H9 (cell line): ENCODE results near the gene OR52E6. TPM values are rescaled to one million over a fixed set of nuclear protein-coding genes. Genes with fewer than 3 reads are reported as not detected.

Experiments
- DNase-seq: peaks from one replicate; pipeline ENCODE4 v3.0.0-alpha.2; 2017
- H2AFZ ChIP-seq: one replicate; pipeline ENCODE4 v1.6.1; 2013; ENCODE audit warnings: mild to moderate bottlenecking, low read length, control low read depth, moderate library complexity
- H2AK5ac ChIP-seq: 2 replicates; pipeline ENCODE4 v1.6.1; 2013; ENCODE audit warnings: low read length, control low read depth, mixed read lengths; ENCODE audit not compliant: insufficient read length
- H2BK120ac ChIP-seq: one replicate; pipeline ENCODE4 v1.6.1; 2013; ENCODE audit warnings: low read depth, mild to moderate bottlenecking, low read length, control low read depth, inconsistent platforms; ENCODE audit not compliant: poor library complexity, severe bottlenecking
- H2BK12ac ChIP-seq: 2 replicates; pipeline ENCODE4 v1.6.1; 2013; ENCODE audit warnings: low read length, control low read depth, mixed read lengths, low read depth; ENCODE audit not compliant: insufficient read length
- H2BK15ac ChIP-seq: 2 replicates; pipeline ENCODE4 v1.6.1; 2013; ENCODE audit warnings: low read depth, low read length, control low read depth
- H2BK20ac ChIP-seq: one replicate; pipeline ENCODE4 v1.6.1; 2013; ENCODE audit warnings: low read depth, mild to moderate bottlenecking, low read length, control low read depth, inconsistent platforms; ENCODE audit not compliant: poor library complexity, severe bottlenecking
- H2BK5ac ChIP-seq: 2 replicates; pipeline ENCODE4 v1.6.1; 2013; ENCODE audit warnings: low read length, control low read depth, mixed read lengths; ENCODE audit not compliant: insufficient read length
- H3K14ac ChIP-seq: 2 replicates; pipeline ENCODE4 v1.6.1; 2013; ENCODE audit warnings: low read length, control low read depth; ENCODE audit not compliant: insufficient read depth
- H3K18ac ChIP-seq: 2 replicates; pipeline ENCODE4 v1.6.1; 2013; ENCODE audit warnings: low read depth, mild to moderate bottlenecking, mixed read lengths, low read length, control low read depth; ENCODE audit not compliant: insufficient read length
- H3K23ac ChIP-seq: 2 replicates; pipeline ENCODE4 v1.6.1; 2013; ENCODE audit warnings: low read length, control low read depth, mixed read lengths, low read depth; ENCODE audit not compliant: insufficient read length
- H3K23me2 ChIP-seq: 2 replicates; pipeline ENCODE4 v1.6.1; 2013; ENCODE audit warnings: low read depth, mild to moderate bottlenecking, mixed read lengths, low read length, control low read depth; ENCODE audit not compliant: insufficient read length, poor library complexity, severe bottlenecking
- H3K27ac ChIP-seq: 2 replicates; pipeline ENCODE4 v1.5.1; 2013; ENCODE audit warnings: low read length, control low read depth, mixed read lengths, low read depth; ENCODE audit not compliant: insufficient read length
- H3K27me3 ChIP-seq: 2 replicates; pipeline ENCODE4 v1.6.1; 2013; ENCODE audit warnings: low read length, control low read depth, inconsistent platforms; ENCODE audit not compliant: insufficient read depth
- H3K4ac ChIP-seq: 2 replicates; pipeline ENCODE4 v1.6.1; 2013; ENCODE audit warnings: low read depth, mild to moderate bottlenecking, control low read depth, inconsistent platforms, low read length, moderate library complexity
- H3K4me1 ChIP-seq: 2 replicates; pipeline ENCODE4 v1.6.1; 2013; ENCODE audit warnings: low read length, control low read depth, inconsistent platforms; ENCODE audit not compliant: insufficient read depth
- H3K4me2 ChIP-seq: 2 replicates; pipeline ENCODE4 v1.6.1; 2013; ENCODE audit warnings: low read length, control low read depth, mixed read lengths; ENCODE audit not compliant: insufficient read length, insufficient read depth
- H3K56ac ChIP-seq: 2 replicates; pipeline ENCODE4 v1.6.1; 2013; ENCODE audit warnings: low read depth, mild to moderate bottlenecking, mixed read lengths, low read length, control low read depth; ENCODE audit not compliant: insufficient read length
- H3K79me1 ChIP-seq: 2 replicates; pipeline ENCODE4 v1.6.1; 2013; ENCODE audit warnings: low read depth, mild to moderate bottlenecking, moderate library complexity, low read length, control low read depth, inconsistent platforms; ENCODE audit not compliant: insufficient read depth, poor library complexity, severe bottlenecking
- H3K79me2 ChIP-seq: 2 replicates; pipeline ENCODE4 v1.6.1; 2013; ENCODE audit warnings: low read length, control low read depth, inconsistent platforms; ENCODE audit not compliant: insufficient read depth
- H3K9ac ChIP-seq: 2 replicates; pipeline ENCODE4 v1.6.1; 2013; ENCODE audit warnings: low read length, control low read depth, mixed read lengths; ENCODE audit not compliant: insufficient read length; ENCODE audit errors: extremely low read depth
- H3K9me3 ChIP-seq: one replicate; pipeline ENCODE4 v1.6.1; 2013; ENCODE audit warnings: low read depth, low read length, inconsistent platforms; ENCODE audit not compliant: control insufficient read depth
- H3T11ph ChIP-seq: one replicate; pipeline ENCODE4 v1.6.1; 2013; ENCODE audit warnings: mild to moderate bottlenecking, low read length, control low read depth, inconsistent platforms
- H4K20me1 ChIP-seq: one replicate; pipeline ENCODE4 v1.6.1; 2013; ENCODE audit not compliant: control insufficient read depth, insufficient read length, insufficient read depth
- H4K5ac ChIP-seq: 2 replicates; pipeline ENCODE4 v1.6.1; 2013; ENCODE audit warnings: low read depth, mild to moderate bottlenecking, mixed read lengths, low read length, control low read depth; ENCODE audit not compliant: insufficient read length
- H4K8ac ChIP-seq: replicated peaks from 2 replicates; pipeline ENCODE4 v1.6.1; 2013; ENCODE audit warnings: low read length, control low read depth, mixed read lengths, low read depth; ENCODE audit not compliant: insufficient read length
- H4K91ac ChIP-seq: 2 replicates; pipeline ENCODE4 v1.6.1; 2013; ENCODE audit warnings: low read depth, mild to moderate bottlenecking, moderate library complexity, mixed read lengths, low read length, control low read depth; ENCODE audit not compliant: insufficient read length
- H3K27ac Mint-ChIP-seq, 3 experiments: 2 replicates in 2 of 3; 3 replicates in 1 of 3; pipeline ENCODE4 v1.8.0; 2020 to 2021; ENCODE audit warnings: mixed read lengths in 3 of 3, mild to moderate bottlenecking in 1 of 3, moderate library complexity in 1 of 3
- H3K27me3 Mint-ChIP-seq: 2 replicates; pipeline ENCODE4 v1.8.0; 2021; ENCODE audit warnings: low read depth, mild to moderate bottlenecking, moderate library complexity, mixed read lengths
- H3K36me3 Mint-ChIP-seq, 3 experiments: 2 replicates in 2 of 3; 3 replicates in 1 of 3; pipeline ENCODE4 v1.8.0; 2020 to 2021; ENCODE audit warnings: low read depth in 3 of 3, mixed read lengths in 3 of 3; ENCODE audit not compliant: insufficient read depth in 1 of 3
- H3K4me1 Mint-ChIP-seq, 2 experiments: 2 replicates each; pipeline ENCODE4 v1.8.0; 2020; ENCODE audit warnings: mixed read lengths in 2 of 2
- H3K4me3 Mint-ChIP-seq, 2 experiments: 2 replicates in 1 of 2; 3 replicates in 1 of 2; pipeline ENCODE4 v1.8.0; 2020 to 2021; ENCODE audit warnings: mild to moderate bottlenecking in 2 of 2, mixed read lengths in 2 of 2, moderate library complexity in 1 of 2
- H3K9me3 Mint-ChIP-seq, 2 experiments: 2 replicates in 1 of 2; 3 replicates in 1 of 2; pipeline ENCODE4 v1.8.0; 2020; ENCODE audit warnings: mild to moderate bottlenecking in 2 of 2, mixed read lengths in 2 of 2, moderate library complexity in 1 of 2
- CTCF ChIP-seq: fragments of 200-600 bp; sonication (generic); conservative IDR thresholded peaks from 3 replicates; pipeline ENCODE4 v1.8.0; 2021; ENCODE audit warnings: antibody characterized with exemption, mild to moderate bottlenecking
- WGBS: extraction: QIAGEN DNeasy Blood & Tissue Kit; methylation state at CpG from one replicate; pipeline ENCODE4 v1.1.7; 2013; ENCODE audit warnings: missing lambda C conversion rate, low lambda C conversion rate, mixed read lengths; ENCODE audit not compliant: insufficient read length; ENCODE audit errors: extremely low coverage; 5-methylcytosine and 5-hydroxymethylcytosine counted together
- total RNA-seq: library from RNA; stranded (reverse); gene quantifications from 2 replicates; pipeline ENCODE4 v1.2.1, GENCODE V29; 2021

Gene OR52E6
- total RNA-seq, 1 experiment from 2014 or later = not detected

GRCh38 chr11:5808500-5809121 is 33.1 kb downstream of the OR52E6 start, which contains the start of gene OR52N2:
OR52N2 (plus strand) TSS chr11:5808924; CDS start chr11:5820336, 11,412 bp downstream.
- Histone ChIP-seq H2BK20ac (no peak within 1 kb of the TSS), H3K79me1 (no peaks in the 10 kb centered on the region), H3K23ac (no peak within 1 kb of the TSS), H3K56ac (no peak within 1 kb of the TSS), H2BK15ac (no peak within 1 kb of the TSS), H3K23me2 (no peaks in the 10 kb centered on the region), H2AK5ac (no peak within 1 kb of the TSS), H3K79me2 (no peaks in the 10 kb centered on the region), H2BK12ac (no peak within 1 kb of the TSS), H4K5ac (no peak within 1 kb of the TSS), H3K14ac (no peak within 1 kb of the TSS), H3K9me3 (no peaks in the 10 kb centered on the region), H4K91ac (no peak within 1 kb of the TSS), H3K18ac (no peak within 1 kb of the TSS), H2AFZ (no peak within 1 kb of the TSS), H2BK120ac (no peak within 1 kb of the TSS), H3T11ph (no peak within 1 kb of the TSS), H2BK5ac (no peak within 1 kb of the TSS), H4K8ac (no peak within 1 kb of the TSS), H3K4me2 (peak within 1 kb of the TSS; percentile 65), H3K27me3 (no peaks in the 10 kb centered on the region), H3K4ac (no peak within 1 kb of the TSS), H4K20me1 (no peaks in the 10 kb centered on the region), H3K4me1 (no peaks in the 10 kb centered on the region), H3K9ac (peak within 1 kb of the TSS; percentile 20), H3K27ac (no peak within 1 kb of the TSS)
- peak; percentile 94 for TF ChIP-seq CTCF
- H3K36me3 Mint-ChIP-seq = peaks cover 0 to 6% (median under 1%) of the 10 kb centered on the region in 3 experiments; a peak in 4 of 7 replicates
- DNase-seq = peak; percentile 77
- H3K27me3 Mint-ChIP-seq = peaks cover 2% of the 10 kb centered on the region; the same call in 1 of the 2 replicates
- H3K27ac Mint-ChIP-seq = peak within 1 kb of the TSS in 2 of 3 experiments; percentile 71 to 89; a peak in 4 of 7 replicates
- peak within 1 kb of the TSS; percentile 80 for H3K4me3 Mint-ChIP-seq
- peaks cover 4 to 5% of the 10 kb centered on the region in 2 experiments; a peak in 4 of 5 replicates for H3K9me3 Mint-ChIP-seq
- WGBS = no CpG with 5 or more reads among the region's 24 CpGs
- H3K4me1 Mint-ChIP-seq = peaks cover 21 to 26% of the 10 kb centered on the region in 2 experiments
